ENCODE measurements around the gene CWC15.
"Not testable (repeated sequence)": the region's sequence is repeated elsewhere in the genome, so short reads cannot be mapped to it uniquely, and the experiment has no call there.

The CWC15 gene

GRCh38 chr11:94973099-94973968 is at the start of gene CWC15, which contains the start of gene KDM4D:
CWC15 (minus strand) TSS chr11:94973556; CDS start chr11:94972185, 1,371 bp downstream.
KDM4D (plus strand) TSS chr11:94973709; CDS start chr11:94997373, 23,664 bp downstream.
- peak; percentile 94 for DNase-seq

- not testable (repeated sequence) for DNase-seq
These were observed 48.1 kb upstream of the CWC15 start for GRCh38 chr11:95021468-95021867.

- no peak for DNase-seq
These were observed 42.8 kb upstream of the CWC15 start for GRCh38 chr11:95016139-95016538.

GRCh38 chr11:95014184-95014821 is 40.9 kb upstream of the CWC15 start:
- DNase-seq = no peak

DNA sequence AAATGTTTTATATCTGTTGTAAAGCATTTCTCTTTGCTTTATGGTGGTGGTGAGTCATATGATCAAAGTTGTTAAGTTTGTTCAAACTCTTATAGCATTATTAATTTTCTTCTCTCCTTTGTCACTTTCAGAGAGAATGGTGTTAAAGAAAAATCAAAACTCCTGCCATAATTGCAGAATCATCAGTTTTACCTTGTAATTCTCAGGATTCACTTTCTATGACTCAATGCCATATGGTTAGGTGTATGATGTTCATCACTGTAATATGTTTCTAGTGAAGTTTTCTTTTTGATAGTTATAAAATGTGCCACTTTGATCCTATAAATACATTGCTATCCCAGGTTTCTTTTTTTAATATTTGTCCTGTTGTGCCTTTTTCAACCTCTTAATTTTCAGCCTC is 38.0 kb upstream of the CWC15 start:
- DNase-seq = no peak

- DNase-seq = no peak
These were observed 32.3 kb upstream of the CWC15 start for GRCh38 chr11:95005642-95006041.

GRCh38 chr11:95003716-95004115 is 30.4 kb upstream of the CWC15 start:
- no peak for DNase-seq

- DNase-seq = no peak
These were observed 24.9 kb upstream of the CWC15 start for GRCh38 chr11:94998285-94998684.

DNA sequence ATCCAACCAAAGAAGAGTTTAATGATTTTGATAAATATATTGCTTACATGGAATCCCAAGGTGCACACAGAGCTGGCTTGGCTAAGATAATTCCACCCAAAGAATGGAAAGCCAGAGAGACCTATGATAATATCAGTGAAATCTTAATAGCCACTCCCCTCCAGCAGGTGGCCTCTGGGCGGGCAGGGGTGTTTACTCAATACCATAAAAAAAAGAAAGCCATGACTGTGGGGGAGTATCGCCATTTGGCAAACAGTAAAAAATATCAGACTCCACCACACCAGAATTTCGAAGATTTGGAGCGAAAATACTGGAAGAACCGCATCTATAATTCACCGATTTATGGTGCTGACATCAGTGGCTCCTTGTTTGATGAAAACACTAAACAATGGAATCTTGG is 24.1 kb upstream of the CWC15 start:
- DNase-seq = no peak

GRCh38 chr11:94993400-94993943 is 20.1 kb upstream of the CWC15 start:
- DNase-seq = no peak

DNA sequence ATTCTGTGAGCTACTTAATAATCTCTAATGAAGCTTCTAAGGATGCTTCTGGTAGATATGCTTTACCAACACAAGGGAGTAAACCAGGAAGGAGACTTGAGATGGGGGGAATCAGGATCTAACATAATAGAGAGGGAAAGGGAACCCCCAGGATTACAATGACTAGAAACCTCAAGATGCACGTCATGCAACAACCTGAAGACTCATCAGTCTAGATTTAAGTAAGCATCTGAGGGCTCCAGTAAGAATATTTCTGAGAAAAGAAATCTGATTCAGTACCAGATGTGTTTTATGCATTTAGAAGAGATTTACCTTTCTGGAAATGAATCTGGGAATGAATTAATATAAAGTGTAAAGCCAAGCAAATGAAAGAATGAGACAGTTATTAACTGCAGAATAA is 15.4 kb upstream of the CWC15 start:
- no peak for DNase-seq

DNA sequence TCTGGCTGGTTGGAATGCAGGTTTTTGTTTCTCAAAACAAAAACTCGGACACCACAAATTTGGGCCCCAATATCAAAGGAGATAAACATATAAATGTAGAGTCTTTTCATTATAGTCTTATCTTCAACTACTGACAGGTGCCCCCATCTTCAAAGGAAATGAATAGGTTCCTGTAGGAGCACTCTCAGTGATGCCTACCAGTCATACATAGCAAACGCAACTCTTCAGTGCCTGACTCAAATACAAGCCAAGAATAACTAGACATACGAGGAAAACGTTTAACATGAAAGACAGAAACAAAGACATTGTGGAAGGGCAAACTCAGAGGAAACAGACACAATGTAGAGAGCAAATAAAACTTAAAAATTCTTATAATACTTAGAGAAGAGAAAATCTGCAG is 14.0 kb upstream of the CWC15 start:
- DNase-seq = no peak

- DNase-seq = no peak
These were observed 2.2 kb upstream of the CWC15 start for GRCh38 chr11:94975599-94975998.

DNA sequence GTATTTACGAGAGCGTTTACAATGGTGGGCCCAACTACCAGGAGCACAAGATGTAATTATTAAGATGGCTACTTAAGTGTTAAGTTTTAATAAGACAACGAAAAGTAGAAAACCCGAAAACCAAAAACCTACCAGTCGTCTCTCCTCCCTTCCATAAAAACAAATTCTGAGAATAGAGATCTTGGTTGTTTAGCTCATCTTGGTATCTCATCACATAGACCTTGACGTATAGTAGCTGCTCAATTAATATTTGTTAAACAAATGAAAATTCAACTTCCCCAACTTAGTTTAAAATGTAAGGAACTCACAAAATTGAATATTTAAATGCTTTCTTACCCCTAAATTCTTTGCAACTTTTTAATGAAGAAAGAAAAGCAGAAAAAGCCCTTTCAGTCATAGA is 822 bp upstream of the CWC15 start:
- DNase-seq = no peak

DNA sequence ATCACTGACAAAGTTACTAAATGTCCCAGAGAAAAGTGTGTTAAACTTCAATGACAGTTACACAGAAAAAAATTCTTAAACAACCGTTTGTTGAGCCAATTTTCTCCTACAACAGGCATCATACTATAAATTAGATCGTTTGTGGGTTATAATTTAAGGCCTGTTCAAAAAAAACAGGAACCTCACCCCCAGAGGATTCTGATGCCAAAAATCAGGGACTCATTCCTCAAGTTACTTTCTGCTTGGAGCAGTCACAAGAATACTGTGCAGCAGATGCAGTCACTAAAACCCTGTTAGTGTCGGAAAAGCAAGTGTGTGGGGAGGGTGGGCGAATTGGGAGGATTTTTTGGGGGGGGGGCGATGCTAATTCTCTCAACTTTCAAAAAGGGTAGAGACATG is 657 bp downstream of the CWC15 start:
- no peak for DNase-seq

- no peak for DNase-seq
These were observed 4.9 kb downstream of the CWC15 start for GRCh38 chr11:94968334-94968958.

GRCh38 chr11:94964934-94965333 is 8.4 kb downstream of the CWC15 start:
- no peak for DNase-seq

DNA sequence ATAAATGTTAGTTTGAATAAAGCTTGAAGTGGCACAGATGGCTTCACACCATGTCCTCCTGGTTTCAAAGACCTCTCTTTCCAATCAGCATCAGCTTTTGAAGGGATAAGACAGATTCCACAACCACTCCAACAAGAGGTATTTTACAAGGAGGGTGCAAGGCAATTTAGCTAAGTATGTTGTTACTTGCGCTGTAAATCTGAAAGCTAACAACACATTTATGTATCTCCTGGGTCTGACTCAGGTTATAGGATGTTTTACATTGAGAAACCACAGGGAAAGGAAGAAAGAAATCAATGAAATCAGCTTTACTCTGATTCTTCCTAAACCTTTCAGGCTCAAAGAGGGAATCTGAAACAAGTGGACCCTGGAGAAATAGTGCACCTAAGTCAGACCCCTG is 12.1 kb downstream of the CWC15 start:
- DNase-seq = no peak

GRCh38 chr11:94960488-94960887 is 12.9 kb downstream of the CWC15 start:
- no peak for DNase-seq

GRCh38 chr11:94959179-94959578 is 14.2 kb downstream of the CWC15 start:
- DNase-seq = no peak

- no peak for DNase-seq
These were observed 15.1 kb downstream of the CWC15 start for GRCh38 chr11:94958121-94958696.

DNA sequence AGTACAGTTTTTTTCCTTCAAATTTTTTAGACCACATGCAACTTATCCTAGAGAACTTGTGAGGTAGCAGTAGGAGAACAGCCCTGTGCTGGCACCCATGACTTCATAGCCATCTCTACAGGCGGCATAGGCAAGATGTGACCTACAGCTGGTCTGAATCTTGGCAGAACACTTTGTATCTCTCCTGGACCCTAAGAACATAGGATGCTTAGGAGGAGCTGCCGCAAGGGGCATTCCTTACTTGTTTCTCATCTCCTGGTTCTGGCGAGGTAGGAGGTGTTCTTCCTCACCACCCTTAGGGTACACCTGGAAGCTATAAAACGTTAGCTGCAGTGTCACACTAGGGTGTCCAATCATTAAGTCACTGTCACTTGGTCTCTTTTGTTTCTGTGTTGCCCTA is 16.4 kb downstream of the CWC15 start:
- DNase-seq = no peak

- DNase-seq = no peak
These were observed 18.6 kb downstream of the CWC15 start for GRCh38 chr11:94954753-94955152.

All from COR-L47 (cell line).